HepG2 (cell line): ENCODE data around the gene RPL35. TPM values are rescaled to one million over a fixed set of nuclear protein-coding genes. Genes with fewer than 3 reads are reported as not detected.
A peak's percentile ranks its signal among the peaks of the same experiment; 100 is the strongest.

Experiments used
- CC2D1A ChIP-seq: sonication (generic); formaldehyde crosslinking; IDR thresholded peaks from 2 replicates; pipeline ENCODE4 v1.8.1; 2023; ENCODE audit warnings: mild to moderate bottlenecking, missing genetic modification reagents
- EP300 ChIP-seq, 3 experiments: sonication (generic) in 1 of 3; formaldehyde crosslinking in 1 of 3; IDR thresholded peaks; 2 replicates each; pipeline versions ENCODE4 v1.5.1 to v1.6.1; 2011 to 2020; ENCODE audit warnings: low read depth in 2 of 3, low read length in 2 of 3, borderline replicate concordance in 1 of 3, improper control_type of control experiment in 1 of 3, mild to moderate bottlenecking in 1 of 3, missing genetic modification reagents in 1 of 3, moderate library complexity in 1 of 3
- IKZF1 ChIP-seq: fragments of 450-650 bp; IDR thresholded peaks from 2 replicates; pipeline ENCODE4 v1.7.1; 2016
- ISL2 ChIP-seq: sonication (generic); formaldehyde crosslinking; IDR thresholded peaks from 2 replicates; pipeline ENCODE4 v1.5.0; 2020; ENCODE audit warnings: missing genetic modification reagents
- JUND ChIP-seq: sonication (generic); formaldehyde crosslinking; IDR thresholded peaks from 2 replicates; pipeline ENCODE4 v1.8.0; 2022; ENCODE audit warnings: mild to moderate bottlenecking, missing genetic modification reagents
- MTA3 ChIP-seq: sonication (generic); formaldehyde crosslinking; IDR thresholded peaks from 2 replicates; pipeline ENCODE4 v1.4.0; 2020; ENCODE audit warnings: missing genetic modification reagents
- MTF1 ChIP-seq: sonication (generic); formaldehyde crosslinking; IDR thresholded peaks from 2 replicates; pipeline ENCODE4 v1.5.0; 2020; ENCODE audit warnings: missing genetic modification reagents
- NBN ChIP-seq: fragments of 450-650 bp; conservative IDR thresholded peaks from 2 replicates; pipeline ENCODE4 v1.6.1; 2017
- NFKBIZ ChIP-seq: IDR thresholded peaks from 2 replicates; pipeline ENCODE4 v1.6.1; 2018; ENCODE audit warnings: missing genetic modification reagents, missing compliant biosample characterization
- PRMT3 ChIP-seq: sonication (generic); formaldehyde crosslinking; IDR thresholded peaks from 2 replicates; pipeline ENCODE4 v1.8.1; 2022; ENCODE audit warnings: low read depth, mild to moderate bottlenecking, moderate library complexity, missing genetic modification reagents, borderline replicate concordance
- RCOR2 ChIP-seq: IDR thresholded peaks from 2 replicates; pipeline ENCODE4 v1.6.1; 2016; ENCODE audit warnings: missing biosample characterization, missing genetic modification reagents
- SAP130 ChIP-seq: IDR thresholded peaks from 2 replicates; pipeline ENCODE4 v1.6.1; 2016; ENCODE audit warnings: low read depth
- SMARCC2 ChIP-seq: fragments of 450-650 bp; IDR thresholded peaks from 2 replicates; pipeline ENCODE4 v1.6.1; 2017; ENCODE audit warnings: antibody characterized with exemption, mild to moderate bottlenecking
- SMYD3 ChIP-seq: sonication (generic); formaldehyde crosslinking; IDR thresholded peaks from 2 replicates; pipeline ENCODE4 v1.8.1; 2023; ENCODE audit warnings: mild to moderate bottlenecking, missing genetic modification reagents
- SRY ChIP-seq: sonication (generic); formaldehyde crosslinking; IDR thresholded peaks from 2 replicates; pipeline ENCODE4 v1.8.0; 2022; ENCODE audit warnings: mild to moderate bottlenecking, missing genetic modification reagents
- TEAD3 ChIP-seq: optimal IDR thresholded peaks from 2 replicates; pipeline ENCODE3; 2016; ENCODE audit warnings: borderline replicate concordance
- ZKSCAN1 ChIP-seq: fragments of 150-350 bp; IDR thresholded peaks from 2 replicates; pipeline ENCODE4 v1.6.1; 2014; ENCODE audit warnings: low read length
- ZNF136 ChIP-seq: sonication (generic); formaldehyde crosslinking; IDR thresholded peaks from 2 replicates; pipeline ENCODE4 v1.8.1; 2022; ENCODE audit warnings: low read depth, mild to moderate bottlenecking, moderate library complexity, missing genetic modification reagents
- ZNF230 ChIP-seq: sonication (generic); formaldehyde crosslinking; IDR thresholded peaks from 2 replicates; pipeline ENCODE4 v1.4.0; 2020; ENCODE audit warnings: mild to moderate bottlenecking, missing genetic modification reagents
- ZNF335 ChIP-seq: sonication (generic); formaldehyde crosslinking; IDR thresholded peaks from 2 replicates; pipeline ENCODE4 v1.4.0; 2020; ENCODE audit warnings: missing genetic modification reagents
- ZNF33A ChIP-seq: sonication (generic); formaldehyde crosslinking; IDR thresholded peaks from 2 replicates; pipeline ENCODE4 v1.5.1; 2020; ENCODE audit warnings: missing genetic modification reagents, mild to moderate bottlenecking, moderate library complexity, borderline replicate concordance
- ZNF432 ChIP-seq: sonication (generic); formaldehyde crosslinking; IDR thresholded peaks from 2 replicates; pipeline ENCODE4 v1.5.0; 2020; ENCODE audit warnings: missing genetic modification reagents, mild to moderate bottlenecking, borderline replicate concordance
- ZNF652 ChIP-seq: IDR thresholded peaks from 2 replicates; pipeline ENCODE4 v1.6.1; 2016; ENCODE audit warnings: low read depth, borderline replicate concordance
- ZNF724P ChIP-seq: sonication (generic); formaldehyde crosslinking; IDR thresholded peaks from 2 replicates; pipeline ENCODE4 v1.8.0; 2022; ENCODE audit warnings: missing genetic modification reagents, borderline replicate concordance
- ZNF780A ChIP-seq: sonication (generic); formaldehyde crosslinking; IDR thresholded peaks from 2 replicates; pipeline ENCODE4 v1.8.0; 2022; ENCODE audit warnings: mild to moderate bottlenecking, missing genetic modification reagents, moderate library complexity
- polyA plus RNA-seq, 8 experiments: library from polyadenylated mRNA; depleted of rRNA in 3 of 8; stranded (reverse) in 7 of 8; unstranded in 1 of 8; fragments of >200 nt; fragmentation: Illumina TruSeq in 4 of 8; extraction: Trizol in 4 of 8; gene quantifications; 2 replicates each; pipeline versions ENCODE4 v1.2.1 to v1.2.3, GENCODE V29; 2011 to 2016; ENCODE audit warnings: low read depth in 4 of 8, missing spikeins in 1 of 8, mixed read lengths in 1 of 8; ENCODE audit not compliant: insufficient read depth in 1 of 8
- total RNA-seq, 5 experiments: library from RNA; depleted of rRNA; stranded (reverse); fragments of >200 nt; fragmentation: Illumina TruSeq; extraction: Trizol; gene quantifications; 2 replicates each; pipeline ENCODE4 v1.2.3, GENCODE V29; 2016; ENCODE audit warnings: low read depth in 1 of 5
- TF ChIP-seq, protein P1 (sequence below): sonication (generic); formaldehyde crosslinking; IDR thresholded peaks from 2 replicates; pipeline ENCODE4 v1.4.0; 2020; ENCODE audit warnings: missing genetic modification reagents; ENCODE audit errors: not compliant biosample characterization
- TF ChIP-seq, protein P2 (sequence below): sonication (generic); formaldehyde crosslinking; IDR thresholded peaks from 2 replicates; pipeline ENCODE4 v1.5.0; 2020; ENCODE audit warnings: mild to moderate bottlenecking, low read depth, missing genetic modification reagents, borderline replicate concordance
- TF ChIP-seq, protein P3 (sequence below): sonication (generic); formaldehyde crosslinking; IDR thresholded peaks from 2 replicates; pipeline ENCODE4; 2020; ENCODE audit warnings: missing genetic modification reagents, mild to moderate bottlenecking, borderline replicate concordance

Gene RPL35
- total and polyA plus RNA-seq, 2 of the 13 experiments (the other 11 are each of a cell fraction or from before 2014, with no cell fraction given): 2,153 to 2,935 TPM

- peak; percentile 58; the same call in 1 of the 2 replicates for TF ChIP-seq ZNF432 (CRISPR knock-in tag)
- no peak for TF ChIP-seq RCOR2 (CRISPR knock-in tag)
- no peak for TF ChIP-seq ZKSCAN1
- TF ChIP-seq ZNF335 (CRISPR knock-in tag): no peak
- TF ChIP-seq SMYD3 (CRISPR knock-in tag): no peak
- TF ChIP-seq ZNF780A (CRISPR knock-in tag): peak; percentile 67; the same call in 1 of the 2 replicates
- TF ChIP-seq TEAD3 (CRISPR knock-in tag): peak; percentile 1
- TF ChIP-seq SAP130 (CRISPR knock-in tag): peak; percentile 84
- TF ChIP-seq NFKBIZ (CRISPR knock-in tag): peak; percentile 49; the same call in 1 of the 2 replicates
- TF ChIP-seq JUND (CRISPR knock-in tag): peak; percentile 65; the same call in 1 of the 2 replicates
- TF ChIP-seq ZNF230 (CRISPR knock-in tag): peak; percentile 25; the same call in 1 of the 2 replicates
- no peak for TF ChIP-seq NBN
- TF ChIP-seq ZNF33A (CRISPR knock-in tag): no peak
- TF ChIP-seq, protein P1, sequence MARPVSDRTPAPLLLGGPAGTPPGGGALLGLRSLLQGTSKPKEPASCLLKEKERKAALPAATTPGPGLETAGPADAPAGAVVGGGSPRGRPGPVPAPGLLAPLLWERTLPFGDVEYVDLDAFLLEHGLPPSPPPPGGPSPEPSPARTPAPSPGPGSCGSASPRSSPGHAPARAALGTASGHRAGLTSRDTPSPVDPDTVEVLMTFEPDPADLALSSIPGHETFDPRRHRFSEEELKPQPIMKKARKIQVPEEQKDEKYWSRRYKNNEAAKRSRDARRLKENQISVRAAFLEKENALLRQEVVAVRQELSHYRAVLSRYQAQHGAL (CRISPR knock-in tag): no peak
- TF ChIP-seq PRMT3: no peak; the same call in 1 of the 2 replicates
- no peak for TF ChIP-seq ZNF652 (CRISPR knock-in tag)
- TF ChIP-seq, protein P2, sequence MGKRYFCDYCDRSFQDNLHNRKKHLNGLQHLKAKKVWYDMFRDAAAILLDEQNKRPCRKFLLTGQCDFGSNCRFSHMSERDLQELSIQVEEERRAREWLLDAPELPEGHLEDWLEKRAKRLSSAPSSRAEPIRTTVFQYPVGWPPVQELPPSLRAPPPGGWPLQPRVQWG (CRISPR knock-in tag): peak; percentile 78; the same call in 1 of the 2 replicates
- peak; percentile 79; the same call in 1 of the 2 replicates for TF ChIP-seq MTF1 (CRISPR knock-in tag)
- no peak for TF ChIP-seq CC2D1A (CRISPR knock-in tag)
- peak in 1 of 2 experiments; percentile 19; a peak in 1 of 4 replicates for TF ChIP-seq EP300 (IDR thresholded peaks at IDR 0.05; ENCODE audit: low read depth in 2 of 2, low read length in 2 of 2)
- no peak for TF ChIP-seq EP300 (CRISPR knock-in tag; IDR thresholded peaks at IDR 0.05; ENCODE audit: borderline replicate concordance)
- no peak for TF ChIP-seq ZNF136
- TF ChIP-seq SMARCC2: no peak
- peak; percentile 91; the same call in 1 of the 2 replicates for TF ChIP-seq ZNF724P (CRISPR knock-in tag)
- TF ChIP-seq SRY (CRISPR knock-in tag): peak; percentile 94; the same call in 1 of the 2 replicates
- TF ChIP-seq ISL2: peak; percentile 65
- TF ChIP-seq IKZF1: no peak
- TF ChIP-seq, protein P3, sequence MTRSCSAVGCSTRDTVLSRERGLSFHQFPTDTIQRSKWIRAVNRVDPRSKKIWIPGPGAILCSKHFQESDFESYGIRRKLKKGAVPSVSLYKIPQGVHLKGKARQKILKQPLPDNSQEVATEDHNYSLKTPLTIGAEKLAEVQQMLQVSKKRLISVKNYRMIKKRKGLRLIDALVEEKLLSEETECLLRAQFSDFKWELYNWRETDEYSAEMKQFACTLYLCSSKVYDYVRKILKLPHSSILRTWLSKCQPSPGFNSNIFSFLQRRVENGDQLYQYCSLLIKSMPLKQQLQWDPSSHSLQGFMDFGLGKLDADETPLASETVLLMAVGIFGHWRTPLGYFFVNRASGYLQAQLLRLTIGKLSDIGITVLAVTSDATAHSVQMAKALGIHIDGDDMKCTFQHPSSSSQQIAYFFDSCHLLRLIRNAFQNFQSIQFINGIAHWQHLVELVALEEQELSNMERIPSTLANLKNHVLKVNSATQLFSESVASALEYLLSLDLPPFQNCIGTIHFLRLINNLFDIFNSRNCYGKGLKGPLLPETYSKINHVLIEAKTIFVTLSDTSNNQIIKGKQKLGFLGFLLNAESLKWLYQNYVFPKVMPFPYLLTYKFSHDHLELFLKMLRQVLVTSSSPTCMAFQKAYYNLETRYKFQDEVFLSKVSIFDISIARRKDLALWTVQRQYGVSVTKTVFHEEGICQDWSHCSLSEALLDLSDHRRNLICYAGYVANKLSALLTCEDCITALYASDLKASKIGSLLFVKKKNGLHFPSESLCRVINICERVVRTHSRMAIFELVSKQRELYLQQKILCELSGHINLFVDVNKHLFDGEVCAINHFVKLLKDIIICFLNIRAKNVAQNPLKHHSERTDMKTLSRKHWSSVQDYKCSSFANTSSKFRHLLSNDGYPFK (CRISPR knock-in tag): peak; percentile 88
- TF ChIP-seq MTA3 (CRISPR knock-in tag): no peak
Measured at GRCh38 chr9:124861342-124862229, at the start of gene RPL35, which contains the start of gene ARPC5L (continued).
